CD4-positive, alpha-beta T cell treated with Interleukin-12 subunit alpha and Interleukin-12 subunit beta, for 1 hour (primary cell): ENCODE results near the gene GAS7.
"Not testable (repeated sequence)": the region's sequence is repeated elsewhere in the genome, so short reads cannot be mapped to it uniquely, and the experiment has no call there.

Experiments used
- DNase-seq: peaks from one replicate; pipeline ENCODE4 v3.0.0-alpha.2; 2020

Gene GAS7

GRCh38 chr17:10010752-10011151 is 187.7 kb downstream of the GAS7 start:
- DNase-seq, result no peak

GRCh38 chr17:10003705-10004104 is 194.7 kb downstream of the GAS7 start:
- DNase-seq, result no peak

GRCh38 chr17:10002567-10003360 is 195.6 kb downstream of the GAS7 start:
- DNase-seq, result not testable (repeated sequence)

- DNase-seq, result no peak
Observed at GRCh38 chr17:10001306-10001873, 197.0 kb downstream of the GAS7 start.

GRCh38 chr17:9999919-10000695 is 198.3 kb downstream of the GAS7 start:
- DNase-seq, result no peak

GRCh38 chr17:9998060-9998459 is 200.3 kb downstream of the GAS7 start:
- DNase-seq, result no peak

- no peak for DNase-seq
Observed at GRCh38 chr17:9994761-9995160, 203.6 kb downstream of the GAS7 start.

GRCh38 chr17:9991796-9992195 is 206.6 kb downstream of the GAS7 start:
- DNase-seq, result no peak

- DNase-seq, result no peak
Observed at GRCh38 chr17:9991351-9991750, 207.1 kb downstream of the GAS7 start.

GRCh38 chr17:9987779-9988585 is 210.4 kb downstream of the GAS7 start:
- DNase-seq, result peak; percentile 29

- no peak for DNase-seq
Observed at GRCh38 chr17:9986754-9987382, 211.5 kb downstream of the GAS7 start.

- DNase-seq, result no peak
Observed at GRCh38 chr17:9985646-9986045, 212.8 kb downstream of the GAS7 start.

- no peak for DNase-seq
Observed at GRCh38 chr17:9984768-9985167, 213.6 kb downstream of the GAS7 start.

GRCh38 chr17:9982159-9982558 is 216.2 kb downstream of the GAS7 start:
- no peak for DNase-seq

GRCh38 chr17:9981344-9981915 is 217.0 kb downstream of the GAS7 start:
- no peak for DNase-seq

- DNase-seq, result no peak
Observed at GRCh38 chr17:9979463-9979995, 218.9 kb downstream of the GAS7 start.

GRCh38 chr17:9977180-9977575 is 221.2 kb downstream of the GAS7 start:
- DNase-seq, result no peak

GRCh38 chr17:9976283-9977179 is 221.9 kb downstream of the GAS7 start:
- DNase-seq, result no peak

GRCh38 chr17:9974448-9975381 is 223.7 kb downstream of the GAS7 start:
- peak; percentile 2 for DNase-seq
